Naive thymus-derived CD4-positive, alpha-beta T cell (primary cell): ENCODE measurements around the gene NGDN. TPM values are rescaled to one million over a fixed set of nuclear protein-coding genes. Genes with fewer than 3 reads are reported as not detected.
A peak's percentile ranks its signal among the peaks of the same experiment; 100 is the strongest.
"Not testable (repeated sequence)": the region's sequence is repeated elsewhere in the genome, so short reads cannot be mapped to it uniquely, and the experiment has no call there.

Experiments
- ATAC-seq: fragments of 150-1000 bp; cut with Tn5 transposase; 2 replicates; pipeline ENCODE4 v1.10.0; 2021; ENCODE audit warnings: mild to moderate bottlenecking, moderate library complexity
- CTCF ChIA-PET: fragments of 350-600 bp; sonication (Branson Sonifier 250); formaldehyde crosslinking; loops from one replicate; lab custom pipeline; 2021; ENCODE audit warnings: antibody characterized with exemption; lab: Charles Lee
- POLR2A ChIA-PET: fragments of 350-600 bp; sonication (Branson Sonifier 250); formaldehyde crosslinking; loops from one replicate; lab custom pipeline; 2021; ENCODE audit warnings: antibody characterized with exemption, inconsistent platforms; lab: Charles Lee
- DNase-seq, 9 donors: peaks; one replicate each; pipeline versions ENCODE4 v3.0.0 to v3.0.0-alpha.2; 2020 to 2022; ENCODE audit warnings: mixed read lengths in 1 of 9
- H3K27ac ChIP-seq: one replicate; pipeline ENCODE4 v1.7.0; 2013; ENCODE audit warnings: mild to moderate bottlenecking, low read depth, low read length, moderate library complexity
- H3K27me3 ChIP-seq, 2 donors: one replicate each; pipeline ENCODE4 v1.7.0; 2013; ENCODE audit warnings: low read length in 2 of 2, mild to moderate bottlenecking in 2 of 2, moderate library complexity in 2 of 2; ENCODE audit not compliant: control insufficient read depth in 2 of 2, insufficient read depth in 2 of 2
- H3K36me3 ChIP-seq, 3 experiments: 1 replicate in 2 of 3; 2 replicates in 1 of 3; pipeline ENCODE4 v1.7.0; 2013; ENCODE audit warnings: low read length in 3 of 3, mild to moderate bottlenecking in 3 of 3, moderate library complexity in 1 of 3; ENCODE audit not compliant: insufficient read depth in 3 of 3, control insufficient read depth in 2 of 3
- H3K4me1 ChIP-seq, 2 donors: one replicate each; pipeline ENCODE4 v1.7.0; 2013; ENCODE audit warnings: low read length in 2 of 2, mild to moderate bottlenecking in 2 of 2, moderate library complexity in 1 of 2; ENCODE audit not compliant: control insufficient read depth in 2 of 2, insufficient read depth in 2 of 2
- H3K4me3 ChIP-seq: 2 replicates; pipeline ENCODE4 v1.7.0; 2013; ENCODE audit warnings: mild to moderate bottlenecking, low read length
- H3K9me3 ChIP-seq, 3 experiments: 1 replicate in 2 of 3; 2 replicates in 1 of 3; pipeline ENCODE4 v1.7.0; 2013; ENCODE audit warnings: low read length in 3 of 3; ENCODE audit not compliant: control insufficient read depth in 2 of 3
- H3K27ac Mint-ChIP-seq, 9 donors: one replicate each; pipeline ENCODE4 v1.8.0; 2020 to 2022; ENCODE audit warnings: mixed read lengths in 9 of 9, mild to moderate bottlenecking in 8 of 9, moderate library complexity in 5 of 9, inconsistent platforms in 2 of 9
- H3K27me3 Mint-ChIP-seq, 5 donors: one replicate each; pipeline ENCODE4 v1.8.0; 2021 to 2022; ENCODE audit warnings: mixed read lengths in 5 of 5, mild to moderate bottlenecking in 1 of 5
- H3K36me3 Mint-ChIP-seq, 5 donors: one replicate each; pipeline ENCODE4 v1.8.0; 2020 to 2022; ENCODE audit warnings: mixed read lengths in 5 of 5, mild to moderate bottlenecking in 3 of 5, inconsistent platforms in 1 of 5
- H3K4me1 Mint-ChIP-seq, 7 donors: one replicate each; pipeline ENCODE4 v1.8.0; 2020 to 2022; ENCODE audit warnings: mixed read lengths in 7 of 7, mild to moderate bottlenecking in 3 of 7, inconsistent platforms in 1 of 7
- H3K4me3 Mint-ChIP-seq, 10 donors: one replicate each; pipeline ENCODE4 v1.8.0; 2020 to 2022; ENCODE audit warnings: mild to moderate bottlenecking in 10 of 10, mixed read lengths in 10 of 10, moderate library complexity in 6 of 10, inconsistent platforms in 2 of 10
- H3K9me3 Mint-ChIP-seq, 11 donors: one replicate each; pipeline ENCODE4 v1.8.0; 2020 to 2022; ENCODE audit warnings: mixed read lengths in 11 of 11, mild to moderate bottlenecking in 4 of 11, inconsistent platforms in 1 of 11, moderate library complexity in 1 of 11
- intact Hi-C, 2 donors: fragments of 100-400 bp; cut with micrococcal nuclease; formaldehyde crosslinking; loops; one replicate each; pipeline ENCODE4 v1.15.1; 2023
- polyA plus RNA-seq, 2 donors: library from polyadenylated mRNA; unstranded; fragments of 300-500 nt; fragmentation: Illumina TruSeq; gene quantifications; one replicate each; pipeline ENCODE4 v1.2.3, GENCODE V29; 2021
- total RNA-seq, 6 experiments: library from RNA in 5 of 6; stranded (reverse) in 5 of 6; gene quantifications; 1 replicate in 5 of 6; 2 replicates in 1 of 6; pipeline ENCODE4 v1.2.3 and lab custom pipeline; 2021 to 2026

The NGDN gene, protein sequence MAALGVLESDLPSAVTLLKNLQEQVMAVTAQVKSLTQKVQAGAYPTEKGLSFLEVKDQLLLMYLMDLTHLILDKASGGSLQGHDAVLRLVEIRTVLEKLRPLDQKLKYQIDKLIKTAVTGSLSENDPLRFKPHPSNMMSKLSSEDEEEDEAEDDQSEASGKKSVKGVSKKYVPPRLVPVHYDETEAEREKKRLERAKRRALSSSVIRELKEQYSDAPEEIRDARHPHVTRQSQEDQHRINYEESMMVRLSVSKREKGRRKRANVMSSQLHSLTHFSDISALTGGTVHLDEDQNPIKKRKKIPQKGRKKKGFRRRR
- total RNA-seq = 100 to 1,000 TPM in 1 of 5 experiments, 10 to 100 TPM in 4; 52.9 to 152 (median 74.0) TPM
- 100 to 1,000 TPM; 101 to 112 TPM for polyA plus RNA-seq
- 101 reads per million, percentile 84 among the genes with 10 or more reads in this experiment for total RNA-seq (lab: John Stamatoyannopoulos, UW)

DNA sequence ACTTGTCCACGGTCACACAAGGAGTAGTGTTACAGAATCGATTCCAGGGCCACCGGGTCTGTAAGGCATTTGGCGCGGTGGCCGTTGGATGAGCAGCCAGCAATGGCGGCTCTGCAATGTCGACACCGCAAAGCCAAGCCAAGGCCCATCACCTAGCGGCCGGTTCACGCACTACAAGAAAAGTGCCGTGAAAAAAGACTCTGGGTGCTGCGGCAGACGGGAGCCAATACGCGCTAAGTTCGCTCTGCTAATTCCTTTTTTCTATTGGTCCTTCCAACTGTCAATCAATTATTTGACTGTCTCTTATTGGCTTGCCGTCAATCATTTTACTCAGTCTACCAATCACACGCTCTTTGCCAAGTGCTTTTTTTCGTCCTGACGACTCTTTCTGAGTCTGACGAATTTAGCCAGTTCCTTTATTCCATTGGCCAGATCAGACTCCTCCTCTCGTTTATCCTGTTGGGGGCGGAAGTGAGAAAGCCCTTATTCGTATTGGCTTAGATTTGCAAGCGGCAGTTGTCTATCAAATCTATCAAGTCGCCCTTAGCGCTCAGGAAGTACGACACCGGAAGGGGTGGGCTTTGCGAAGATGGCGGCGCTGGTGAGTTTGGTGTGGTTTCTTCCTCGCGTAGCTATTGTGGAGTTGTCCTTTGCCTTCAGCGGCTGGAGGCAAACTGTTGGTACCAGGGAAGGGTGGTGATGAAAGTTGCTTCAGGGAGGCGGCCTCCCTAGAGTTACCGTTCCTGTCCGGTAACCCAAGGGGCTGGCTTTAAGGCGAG is at the start of gene NGDN:
Gene NGDN (plus strand): TSS at position 577 of the 779 bp plus-strand sequence. CDS start 13 bp downstream, at position 590.
- H3K9me3 ChIP-seq = no peaks in the 10 kb centered on the region
- peaks cover 0 to 32% (median 10%) of the 10 kb centered on the region in 3 experiments for H3K36me3 ChIP-seq
- Mint-ChIP-seq H3K36me3 (peaks cover 6 to 14% (median 9%) of the 10 kb centered on the region in 5 donors), H3K27ac (peak within 1 kb of the TSS in 2 of 9 donors; percentile 26 to 68), H3K4me3 (peak within 1 kb of the TSS in 1 of 10 donors; percentile 77), H3K9me3 (no peaks in the 10 kb centered on the region), H3K27me3 (no peaks in the 10 kb centered on the region), H3K4me1 (peaks cover 7 to 10% (median 7%) of the 10 kb centered on the region in 7 donors)
- peaks cover 6 to 11% of the 10 kb centered on the region in 2 donors for H3K4me1 ChIP-seq
- peak within 1 kb of the TSS; percentile 73 for H3K4me3 ChIP-seq
- CTCF ChIA-PET = interaction anchor here (0.6 kb wide), 1 partner anchor 352 kb away, joined by 3 read pairs; no protein-coding TSS in a partner anchor
- ATAC-seq (peak; percentile 94), DNase-seq (peak; percentile 76 to 99 (median 96))
- H3K27me3 ChIP-seq = no peaks in the 10 kb centered on the region
- peak within 1 kb of the TSS; percentile 94 for H3K27ac ChIP-seq
- intact Hi-C loops = loop anchor here (1.0 to 10.0 kb wide), 20 partner anchors 9 to 1205 kb away; partner anchors contain the start of genes ACIN1 (in 2 of the 2), C14orf119 (in 2 of the 2), PABPN1 (in 2 of the 2) and ZFHX2 (in 2 of the 2)
- POLR2A ChIA-PET = interaction anchor here (1.0 to 2.0 kb wide), 3 partner anchors 43 to 148 kb away, joined by 3 to 7 read pairs (median 4); partner anchors contain the start of gene PABPN1

DNA sequence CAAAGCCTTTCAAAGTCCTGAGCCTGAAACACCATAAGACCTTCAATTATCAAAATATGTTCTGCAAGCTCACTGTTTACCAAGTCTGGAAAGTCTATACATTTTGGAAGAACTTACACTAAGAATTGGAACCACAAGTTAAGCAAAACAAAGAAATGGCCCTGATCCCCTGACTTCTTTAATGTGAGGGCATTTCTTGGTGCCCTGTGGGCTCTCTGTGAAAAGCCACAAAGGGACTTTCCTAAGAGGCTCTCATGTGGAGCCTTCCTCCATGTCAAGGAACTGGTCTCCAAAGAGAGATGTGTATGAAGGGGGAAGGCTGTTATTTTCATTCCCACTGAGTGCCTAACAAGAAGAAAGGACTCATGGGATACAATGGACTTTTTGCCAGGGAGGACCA is 47.9 kb upstream of the NGDN start:
- peaks cover 0 to 8% (median 0%) of the 10 kb centered on the region in 5 donors for H3K27me3 Mint-ChIP-seq
- POLR2A ChIA-PET = no interaction called here

DNA sequence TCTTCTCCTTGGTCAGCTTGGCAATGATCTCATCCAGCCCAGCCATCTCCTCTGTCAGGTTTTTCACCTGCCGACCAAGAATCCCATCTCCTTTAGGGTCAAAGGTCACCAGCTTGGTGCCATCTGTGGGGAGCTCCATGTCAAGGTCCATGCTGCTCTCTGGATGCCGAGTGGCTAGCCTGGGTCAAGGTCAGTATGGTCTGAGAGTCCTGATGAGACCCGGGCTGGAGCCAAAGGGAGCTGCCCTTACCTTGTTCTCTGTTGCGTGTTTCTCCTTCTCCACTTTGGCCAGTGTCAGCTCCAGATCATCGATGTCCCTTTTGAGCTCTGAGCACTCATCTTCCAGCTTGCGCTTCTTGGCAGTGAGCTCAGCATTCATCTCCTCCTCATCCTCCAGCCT is 45.8 kb upstream of the NGDN start:
- no peak for ATAC-seq
- Histone ChIP-seq H3K36me3 (no peaks in the 10 kb centered on the region), H3K27ac (no peak overlapping the region), H3K9me3 (no peaks in the 10 kb centered on the region), H3K4me1 (no peaks in the 10 kb centered on the region), H3K4me3 (no peak overlapping the region), H3K27me3 (no peaks in the 10 kb centered on the region)
- Mint-ChIP-seq H3K27me3 (peaks cover 0 to 8% (median 0%) of the 10 kb centered on the region in 5 donors), H3K4me3 (no peak overlapping the region), H3K36me3 (no peaks in the 10 kb centered on the region), H3K27ac (no peak overlapping the region), H3K9me3 (no peaks in the 10 kb centered on the region), H3K4me1 (peaks cover 0 to 23% (median 0%) of the 10 kb centered on the region in 7 donors)
- ChIA-PET CTCF (no interaction called here), POLR2A (no interaction called here)
- no peak for DNase-seq
- intact Hi-C loops = no loop called here

More for the DNA sequence above, 47.9 kb upstream of the NGDN start:
- DNase-seq (no peak), ATAC-seq (no peak)
- no peak overlapping the region for H3K4me3 ChIP-seq
- CTCF ChIA-PET = no interaction called here
- no peak overlapping the region for H3K27ac ChIP-seq
- Mint-ChIP-seq H3K4me3 (peak overlapping the region in 1 of 10 donors; percentile 26), H3K27ac (peak overlapping the region in 2 of 9 donors; percentile 18 to 84), H3K36me3 (no peaks in the 10 kb centered on the region), H3K9me3 (no peaks in the 10 kb centered on the region), H3K4me1 (peaks cover 0 to 23% (median 0%) of the 10 kb centered on the region in 7 donors)
- H3K9me3 ChIP-seq = no peaks in the 10 kb centered on the region
- no peaks in the 10 kb centered on the region for H3K36me3 ChIP-seq
- H3K4me1 ChIP-seq = no peaks in the 10 kb centered on the region
- intact Hi-C loops = no loop called here
- H3K27me3 ChIP-seq = no peaks in the 10 kb centered on the region

DNA sequence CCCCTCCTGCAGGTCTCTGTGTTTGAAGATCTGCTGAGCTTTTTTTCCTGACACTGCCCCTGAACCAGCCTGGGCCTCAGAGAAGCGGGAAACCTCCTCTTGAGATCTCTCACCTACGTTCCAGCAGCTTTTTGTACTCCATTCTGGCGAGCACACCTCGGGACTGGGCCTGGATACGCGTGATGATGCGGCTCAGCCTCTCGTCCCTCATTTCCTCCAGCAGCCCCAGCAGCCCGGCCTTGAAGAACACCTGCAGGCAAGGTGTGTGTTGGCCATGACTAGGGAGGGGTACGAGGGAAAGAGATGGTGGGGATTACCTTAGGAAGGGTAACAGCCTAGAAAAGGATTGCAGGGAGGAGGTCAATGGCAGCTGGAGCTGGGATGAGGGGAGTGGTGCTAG is 44.3 kb upstream of the NGDN start:
- CTCF ChIA-PET = no interaction called here
- Histone ChIP-seq H3K4me3 (no peak overlapping the region), H3K27ac (no peak overlapping the region), H3K4me1 (no peaks in the 10 kb centered on the region), H3K36me3 (no peaks in the 10 kb centered on the region), H3K27me3 (no peaks in the 10 kb centered on the region), H3K9me3 (no peaks in the 10 kb centered on the region)
- DNase-seq (no peak), ATAC-seq (no peak)
- Mint-ChIP-seq H3K4me1 (peaks cover 0 to 21% (median 0%) of the 10 kb centered on the region in 7 donors), H3K27ac (peak overlapping the region in 1 of 9 donors; percentile 47), H3K9me3 (no peaks in the 10 kb centered on the region), H3K36me3 (no peaks in the 10 kb centered on the region), H3K4me3 (no peak overlapping the region), H3K27me3 (peaks cover 0 to 3% (median 2%) of the 10 kb centered on the region in 5 donors)
- intact Hi-C loops = no loop called here
- POLR2A ChIA-PET = no interaction called here

DNA sequence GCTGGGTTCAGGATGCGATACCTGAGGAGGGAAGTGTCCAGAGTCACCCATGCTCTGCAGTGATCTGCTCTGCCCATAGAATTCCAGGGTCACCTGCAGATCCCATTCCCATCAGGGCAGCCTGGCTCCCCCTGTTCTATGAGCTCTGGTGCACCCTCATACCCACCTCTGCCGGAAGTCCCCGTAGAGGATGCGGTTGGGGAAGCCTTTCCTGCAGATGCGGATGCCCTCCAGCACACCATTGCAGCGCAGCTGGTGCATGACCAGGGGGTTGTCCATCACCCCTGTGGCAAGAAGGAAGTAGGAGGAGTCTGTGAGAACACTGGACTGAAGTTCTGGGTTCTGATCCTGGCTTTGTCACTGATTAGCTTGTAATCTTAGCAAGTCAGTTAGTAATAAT is 43.7 kb upstream of the NGDN start:
- ATAC-seq, POLR2A ChIA-PET, intact Hi-C loops: not testable (repeated sequence)

DNA sequence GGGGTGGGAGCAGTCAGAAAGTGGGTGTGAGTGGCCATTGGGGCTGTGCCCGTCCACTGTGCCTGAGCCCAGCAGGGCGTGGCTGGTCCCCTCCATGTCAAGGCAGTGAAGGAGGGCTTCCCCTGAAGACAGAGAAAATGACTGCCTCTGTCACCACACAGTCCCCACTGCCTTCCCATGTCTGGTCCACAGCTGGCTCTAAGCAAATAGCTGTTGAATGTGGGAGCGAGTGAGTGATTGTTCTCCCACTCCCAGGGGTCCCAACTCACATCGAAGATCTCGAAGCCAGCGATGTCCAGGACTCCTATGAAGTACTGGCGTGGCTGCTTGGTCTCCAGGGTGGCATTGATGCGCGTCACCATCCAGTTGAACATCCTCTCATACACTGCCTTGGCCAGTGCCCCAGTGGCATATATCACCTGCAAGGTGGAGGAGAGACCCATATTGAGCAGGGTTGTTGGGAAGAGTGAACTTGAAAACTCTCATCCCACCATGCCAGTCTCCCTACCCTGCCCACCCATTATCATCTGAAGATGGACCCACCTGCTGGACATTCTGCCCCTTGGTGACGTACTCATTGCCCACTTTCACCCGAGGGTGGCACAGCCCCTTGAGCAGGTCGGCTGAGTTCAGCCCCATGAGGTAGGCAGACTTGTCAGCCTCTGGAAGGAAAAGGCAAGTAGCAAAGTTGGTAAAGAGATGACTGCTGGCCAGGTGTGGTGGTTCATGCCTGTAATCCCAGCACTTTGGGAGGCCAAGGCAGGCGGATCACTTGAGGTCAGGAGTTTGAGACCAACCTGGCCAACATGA is 40.6 kb upstream of the NGDN start:
- H3K36me3 Mint-ChIP-seq = no peaks in the 10 kb centered on the region
- ChIA-PET CTCF (interaction anchor here (0.7 kb wide), 1 partner anchor 49 kb away, joined by 4 read pairs; no protein-coding TSS in a partner anchor), POLR2A (no interaction called here)
- H3K4me3 ChIP-seq = no peak overlapping the region
- H3K9me3 ChIP-seq = no peaks in the 10 kb centered on the region
- no peak for ATAC-seq
- no peak overlapping the region for H3K27ac ChIP-seq
- H3K36me3 ChIP-seq = no peaks in the 10 kb centered on the region
- H3K4me1 Mint-ChIP-seq = peaks cover 0 to 1% (median 0%) of the 10 kb centered on the region in 7 donors
- intact Hi-C loops = no loop called here
- H3K9me3 Mint-ChIP-seq = peaks cover 0 to 3% (median 0%) of the 10 kb centered on the region in 11 donors
- no peak overlapping the region for H3K27ac Mint-ChIP-seq
- DNase-seq = no peak
- H3K27me3 Mint-ChIP-seq = peaks cover 0 to 9% (median 2%) of the 10 kb centered on the region in 5 donors
- H3K27me3 ChIP-seq = no peaks in the 10 kb centered on the region
- H3K4me1 ChIP-seq = no peaks in the 10 kb centered on the region
- no peak overlapping the region for H3K4me3 Mint-ChIP-seq

More for the DNA sequence above, 43.7 kb upstream of the NGDN start:
- Mint-ChIP-seq H3K27ac (peak overlapping the region in 1 of 9 donors; percentile 26), H3K4me1 (peaks cover 0 to 18% (median 0%) of the 10 kb centered on the region in 7 donors)
- not testable (repeated sequence) for H3K4me1 ChIP-seq, H3K36me3 Mint-ChIP-seq, DNase-seq, H3K27ac ChIP-seq, H3K4me3 Mint-ChIP-seq, H3K36me3 ChIP-seq, H3K4me3 ChIP-seq, H3K27me3 ChIP-seq, H3K27me3 Mint-ChIP-seq, H3K9me3 Mint-ChIP-seq, H3K9me3 ChIP-seq
- CTCF ChIA-PET = interaction anchor here (0.5 kb wide), 1 partner anchor 366 kb away, joined by 3 read pairs; no protein-coding TSS in a partner anchor
